Measurements from ENCODE around the gene RPS3. TPM values are rescaled to one million over a fixed set of nuclear protein-coding genes. Genes with fewer than 3 reads are reported as not detected.

RPS3 gene
- total RNA-seq, 1 experiment from 2014 or later, result 3,765 TPM

DNA sequence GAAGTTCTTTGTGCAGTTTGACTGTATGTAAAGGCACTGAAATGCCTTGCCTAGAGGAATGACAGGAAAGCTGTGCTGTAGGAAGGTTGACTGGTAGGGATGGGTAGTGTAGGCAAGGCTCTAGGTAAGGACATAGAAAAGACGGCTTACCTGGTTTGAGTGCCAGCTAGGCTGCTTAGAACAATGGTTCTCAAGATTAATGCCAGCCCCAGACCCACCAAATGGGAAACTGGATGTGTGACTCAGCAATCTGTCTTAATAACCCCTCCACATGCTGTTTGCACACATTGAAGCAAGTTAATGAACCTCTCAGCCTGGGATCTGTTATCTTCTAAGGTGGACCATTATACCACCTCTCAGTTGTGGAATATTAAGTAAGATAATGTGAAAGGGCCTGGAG is 3.7 kb downstream of the RPS3 start:
- Histone ChIP-seq H3K9me3 (ENCODE audit: control insufficient read depth, low read depth, low read length) (no peaks in the 10 kb centered on the region), H3K18ac (ENCODE audit: insufficient read length, low read depth, low read length) (no peak overlapping the region), H3K27me3 (ENCODE audit: insufficient read depth, low read length) (no peaks in the 10 kb centered on the region), H3K79me2 (ENCODE audit: insufficient read depth, low read length) (peaks cover 34% of the 10 kb centered on the region), H2AK5ac (ENCODE audit: insufficient read length, low read length) (no peak overlapping the region), H2BK12ac (ENCODE audit: insufficient read length, low read depth, low read length) (no peak overlapping the region), H2BK20ac (ENCODE audit: low read depth, low read length, poor library complexity, severe bottlenecking) (no peak overlapping the region), H2AFZ (ENCODE audit: low read length) (no peak overlapping the region), H4K20me1 (ENCODE audit: control insufficient read depth, insufficient read depth, insufficient read length) (peaks cover 3% of the 10 kb centered on the region), H3K14ac (ENCODE audit: insufficient read depth, low read length) (no peak overlapping the region), H3K56ac (ENCODE audit: insufficient read length, low read depth, low read length) (no peak overlapping the region), H2BK120ac (ENCODE audit: low read depth, low read length, poor library complexity, severe bottlenecking) (no peak overlapping the region), H4K91ac (ENCODE audit: insufficient read length, low read depth, low read length) (no peak overlapping the region), H4K8ac (replicated peaks; ENCODE audit: insufficient read length, low read depth, low read length) (no peak overlapping the region), H2BK5ac (ENCODE audit: insufficient read length, low read length) (no peak overlapping the region), H3K79me1 (ENCODE audit: insufficient read depth, low read depth, low read length, poor library complexity, severe bottlenecking) (peaks cover 11% of the 10 kb centered on the region), H3K4me1 (ENCODE audit: insufficient read depth, low read length) (no peaks in the 10 kb centered on the region; the same call in 1 of the 2 replicates), H3K23ac (ENCODE audit: insufficient read length, low read depth, low read length) (no peak overlapping the region), H4K5ac (ENCODE audit: insufficient read length, low read depth, low read length) (no peak overlapping the region), H3K9ac (ENCODE audit: extremely low read depth, insufficient read length, low read length) (no peak overlapping the region), H3K27ac (ENCODE audit: insufficient read length, low read depth, low read length) (no peak overlapping the region), H3K4me2 (ENCODE audit: insufficient read depth, insufficient read length, low read length) (peak overlapping the region; percentile 75), H3T11ph (ENCODE audit: low read length) (no peak overlapping the region), H2BK15ac (ENCODE audit: low read depth, low read length) (no peak overlapping the region), H3K23me2 (ENCODE audit: insufficient read length, low read depth, low read length, poor library complexity, severe bottlenecking) (peaks cover 9% of the 10 kb centered on the region), H3K4ac (ENCODE audit: low read depth, low read length) (no peak overlapping the region)
- H3K4me3 Mint-ChIP-seq, result peak overlapping the region; percentile 38 to 97; a peak in 4 of 5 replicates
- peaks cover 4 to 9% of the 10 kb centered on the region in 2 experiments; a peak in 3 of 5 replicates for H3K9me3 Mint-ChIP-seq
- H3K27ac Mint-ChIP-seq, result peak overlapping the region; percentile 4 to 91 (median 16); a peak in 6 of 7 replicates
- no peaks in the 10 kb centered on the region; the same call in 1 of the 2 replicates for H3K27me3 Mint-ChIP-seq (ENCODE audit: low read depth)
- peaks cover 26 to 35% of the 10 kb centered on the region in 2 experiments for H3K4me1 Mint-ChIP-seq
- H3K36me3 Mint-ChIP-seq (ENCODE audit: insufficient read depth in 1 of 3, low read depth in 3 of 3), result peaks cover 81 to 86% (median 84%) of the 10 kb centered on the region in 3 experiments
- TF ChIP-seq, protein P1, sequence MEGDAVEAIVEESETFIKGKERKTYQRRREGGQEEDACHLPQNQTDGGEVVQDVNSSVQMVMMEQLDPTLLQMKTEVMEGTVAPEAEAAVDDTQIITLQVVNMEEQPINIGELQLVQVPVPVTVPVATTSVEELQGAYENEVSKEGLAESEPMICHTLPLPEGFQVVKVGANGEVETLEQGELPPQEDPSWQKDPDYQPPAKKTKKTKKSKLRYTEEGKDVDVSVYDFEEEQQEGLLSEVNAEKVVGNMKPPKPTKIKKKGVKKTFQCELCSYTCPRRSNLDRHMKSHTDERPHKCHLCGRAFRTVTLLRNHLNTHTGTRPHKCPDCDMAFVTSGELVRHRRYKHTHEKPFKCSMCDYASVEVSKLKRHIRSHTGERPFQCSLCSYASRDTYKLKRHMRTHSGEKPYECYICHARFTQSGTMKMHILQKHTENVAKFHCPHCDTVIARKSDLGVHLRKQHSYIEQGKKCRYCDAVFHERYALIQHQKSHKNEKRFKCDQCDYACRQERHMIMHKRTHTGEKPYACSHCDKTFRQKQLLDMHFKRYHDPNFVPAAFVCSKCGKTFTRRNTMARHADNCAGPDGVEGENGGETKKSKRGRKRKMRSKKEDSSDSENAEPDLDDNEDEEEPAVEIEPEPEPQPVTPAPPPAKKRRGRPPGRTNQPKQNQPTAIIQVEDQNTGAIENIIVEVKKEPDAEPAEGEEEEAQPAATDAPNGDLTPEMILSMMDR (conservative IDR thresholded peaks at IDR 0.05), result no peak
- no peak for DNase-seq
- WGBS (ENCODE audit: extremely low coverage, insufficient read length, low lambda C conversion rate), result no CpG with 5 or more reads among the region's 1 CpG
